ENCODE measurements around the gene SLC13A5. TPM values are rescaled to one million over a fixed set of nuclear protein-coding genes. Genes with fewer than 3 reads are reported as not detected.
A peak's percentile ranks its signal among the peaks of the same experiment; 100 is the strongest.
"Not testable (repeated sequence)": the region's sequence is repeated elsewhere in the genome, so short reads cannot be mapped to it uniquely, and the experiment has no call there.

Gene SLC13A5
- polyA plus RNA-seq, 10 donors, result 0.05 to 0.25 (median 0.14) TPM; not detected in 2

DNA sequence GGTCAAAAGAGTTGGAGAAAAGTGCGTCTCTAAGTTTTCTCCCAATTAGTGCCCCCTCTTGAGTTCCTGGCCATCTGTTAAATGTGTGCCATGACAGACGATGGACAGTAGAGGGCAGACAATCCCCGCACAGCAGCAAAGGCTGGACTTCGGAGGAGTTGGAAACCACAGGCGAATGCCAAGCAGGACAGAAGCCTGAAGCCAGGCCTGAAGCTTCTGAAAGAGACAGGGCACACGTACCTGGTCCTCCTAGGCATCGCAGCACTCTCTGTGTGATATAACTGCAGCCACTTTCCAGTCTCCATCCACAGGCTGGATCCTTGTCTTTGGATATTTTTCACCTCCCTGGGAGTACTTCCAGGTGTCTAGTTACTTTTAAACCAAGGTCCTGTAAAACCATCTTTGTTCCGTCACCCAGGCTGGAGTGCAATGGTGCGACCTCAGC is 47.1 kb downstream of the SLC13A5 start:
- DNase-seq, result peak; percentile 68 to 86 (median 80)

DNA sequence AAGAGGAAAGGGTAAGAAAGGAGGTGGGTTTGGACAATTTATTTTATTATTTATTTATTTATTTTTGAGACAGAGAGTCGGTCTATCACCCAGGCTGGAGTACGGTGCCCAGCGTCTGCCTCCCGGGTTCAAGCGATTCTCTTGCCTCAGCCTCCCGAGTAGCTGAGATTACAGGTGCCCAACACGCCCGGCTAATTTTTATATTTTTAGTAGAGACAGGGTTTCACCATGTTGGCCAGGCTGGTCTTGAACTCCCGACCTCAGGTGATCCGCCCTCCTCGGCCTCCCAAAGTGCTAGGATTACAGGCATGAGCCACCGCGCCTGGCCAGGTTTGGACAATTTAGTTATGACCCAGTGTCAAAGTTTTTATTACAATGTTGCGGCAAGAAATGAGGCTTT is 50.0 kb downstream of the SLC13A5 start:
- DNase-seq, result not testable (repeated sequence)

DNA sequence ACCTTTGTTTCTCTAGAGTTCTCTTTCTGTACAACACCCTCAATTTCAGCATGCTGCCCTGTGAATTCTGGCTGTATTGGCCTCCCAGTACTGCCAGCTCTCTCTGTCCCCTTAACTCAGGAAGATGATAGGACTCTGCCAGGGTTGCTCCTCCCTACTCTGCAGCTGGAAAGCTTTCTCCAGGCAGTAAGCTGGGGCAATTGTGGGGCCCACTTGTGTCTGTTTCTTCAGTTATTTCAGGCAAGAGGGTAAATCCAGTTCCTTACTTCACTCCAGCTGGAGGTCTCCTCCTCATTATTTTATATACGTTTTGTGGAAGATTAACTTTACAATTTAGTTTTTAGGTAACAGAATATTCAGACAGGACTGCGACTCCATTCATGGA is 51.7 kb downstream of the SLC13A5 start:
- DNase-seq, result no peak

- DNase-seq, result no peak
These were observed 52.2 kb downstream of the SLC13A5 start for GRCh38 chr17:6660805-6661463.

- no peak for DNase-seq
These were observed 53.1 kb downstream of the SLC13A5 start for GRCh38 chr17:6660101-6660500.

- not testable (repeated sequence) for DNase-seq
These were observed 54.8 kb downstream of the SLC13A5 start for GRCh38 chr17:6658411-6658810.

DNA sequence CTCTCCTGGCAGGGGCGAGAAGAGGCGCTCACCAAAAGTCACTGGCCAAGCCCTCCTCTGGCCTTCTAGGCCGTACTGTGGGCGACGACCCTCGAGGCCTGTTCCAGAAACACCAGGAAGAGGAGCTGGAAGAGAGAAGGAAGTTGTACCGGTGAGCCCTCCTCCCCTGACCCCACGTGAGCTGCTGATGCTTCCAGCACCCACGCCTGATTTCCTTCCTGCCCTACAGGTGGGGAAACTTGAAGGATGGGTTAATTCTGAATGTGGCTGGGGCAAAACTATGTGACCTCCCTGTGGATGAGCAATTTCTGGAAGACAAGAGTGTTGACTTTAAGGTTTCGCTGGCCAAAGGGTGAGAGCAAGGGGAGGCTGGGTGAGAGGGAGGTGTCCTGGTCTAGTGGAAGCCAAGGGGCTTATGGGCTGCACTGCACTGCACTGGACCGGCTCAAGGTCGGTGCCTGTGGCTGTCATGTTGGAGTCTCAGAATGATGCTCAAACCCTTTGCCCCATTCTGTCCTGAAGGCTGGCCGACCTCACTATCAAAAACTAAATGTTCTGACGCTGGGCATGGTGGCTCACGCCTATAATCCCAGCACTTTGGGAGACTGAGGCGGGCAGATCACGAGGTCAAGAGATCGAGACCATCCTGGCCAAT is 55.4 kb downstream of the SLC13A5 start:
- DNase-seq, result no peak

- not testable (repeated sequence) for DNase-seq
These were observed 56.2 kb downstream of the SLC13A5 start for GRCh38 chr17:6656797-6657632.

- not testable (repeated sequence) for DNase-seq
These were observed 57.3 kb downstream of the SLC13A5 start for GRCh38 chr17:6655732-6656361.

DNA sequence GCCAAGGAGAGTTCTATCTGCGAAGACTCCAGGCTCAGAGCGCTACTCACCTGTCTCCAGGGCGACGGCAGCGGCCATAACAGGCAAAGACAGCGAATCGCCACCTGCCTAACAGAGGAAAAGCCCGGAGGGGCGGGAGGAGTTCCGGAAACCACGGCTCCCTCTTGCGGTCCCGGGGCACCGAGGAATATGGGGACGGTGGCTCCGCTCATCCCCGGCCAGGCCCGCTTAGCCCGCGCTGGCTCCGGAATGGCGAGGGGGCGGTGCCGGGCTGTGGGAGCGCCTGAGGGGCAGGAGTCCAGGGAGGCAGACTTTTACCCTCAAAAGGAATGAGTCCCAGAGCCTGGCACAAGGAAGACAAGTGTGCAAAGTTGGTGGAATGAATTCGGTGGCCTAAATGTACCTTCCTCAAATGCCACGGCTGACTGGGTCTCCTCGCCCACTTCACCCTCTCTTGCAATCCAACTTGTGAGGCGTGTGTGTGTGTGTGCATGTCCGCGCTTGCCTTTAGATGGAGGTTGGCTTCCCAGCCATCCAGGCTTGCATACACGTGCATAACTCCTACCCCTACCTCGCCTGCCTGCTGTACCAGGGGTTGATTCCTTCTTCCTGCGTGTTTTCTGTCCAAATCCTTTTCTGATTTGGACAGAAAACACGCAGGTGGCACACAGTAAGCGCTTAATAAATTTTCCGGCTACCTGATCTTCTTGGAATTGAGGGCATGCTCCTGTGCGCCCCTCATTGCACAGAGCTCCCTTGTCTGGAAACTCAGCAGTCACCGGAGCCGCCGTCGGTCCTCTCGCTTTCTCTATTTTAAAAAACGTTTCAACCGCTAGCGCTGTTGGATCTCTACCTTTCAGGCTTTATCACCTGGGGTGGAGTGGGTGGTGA is 58.1 kb downstream of the SLC13A5 start:
- peak in 1 of 3 donors; percentile 26 for DNase-seq

DNA sequence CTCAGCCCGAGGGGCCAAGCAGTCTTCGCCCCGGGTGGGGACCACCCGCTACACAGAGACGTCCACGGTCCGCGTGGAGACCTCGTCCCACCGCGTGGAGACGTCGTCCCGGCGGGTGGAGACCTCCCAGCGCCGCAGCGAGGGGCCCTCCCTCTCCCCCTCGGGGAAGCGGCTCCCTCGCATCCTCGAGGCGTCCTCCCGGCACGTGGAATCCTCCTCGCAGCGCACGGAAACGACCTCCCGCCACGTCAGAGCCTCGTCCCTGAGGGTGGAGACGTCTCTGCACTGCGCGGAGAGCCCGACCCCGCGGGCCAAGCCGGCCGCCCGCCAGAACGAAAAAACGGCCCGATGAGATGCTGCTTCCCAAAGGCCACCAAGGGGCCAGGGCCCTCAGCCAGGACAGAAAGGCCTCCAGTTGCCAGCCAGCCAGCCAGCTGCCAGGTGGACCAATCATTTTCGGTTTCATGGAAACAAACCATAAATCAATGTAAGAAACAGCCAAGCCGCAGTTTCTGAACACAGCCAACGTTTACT is 61.2 kb downstream of the SLC13A5 start:
- peak; percentile 25 to 83 (median 63) for DNase-seq

DNA sequence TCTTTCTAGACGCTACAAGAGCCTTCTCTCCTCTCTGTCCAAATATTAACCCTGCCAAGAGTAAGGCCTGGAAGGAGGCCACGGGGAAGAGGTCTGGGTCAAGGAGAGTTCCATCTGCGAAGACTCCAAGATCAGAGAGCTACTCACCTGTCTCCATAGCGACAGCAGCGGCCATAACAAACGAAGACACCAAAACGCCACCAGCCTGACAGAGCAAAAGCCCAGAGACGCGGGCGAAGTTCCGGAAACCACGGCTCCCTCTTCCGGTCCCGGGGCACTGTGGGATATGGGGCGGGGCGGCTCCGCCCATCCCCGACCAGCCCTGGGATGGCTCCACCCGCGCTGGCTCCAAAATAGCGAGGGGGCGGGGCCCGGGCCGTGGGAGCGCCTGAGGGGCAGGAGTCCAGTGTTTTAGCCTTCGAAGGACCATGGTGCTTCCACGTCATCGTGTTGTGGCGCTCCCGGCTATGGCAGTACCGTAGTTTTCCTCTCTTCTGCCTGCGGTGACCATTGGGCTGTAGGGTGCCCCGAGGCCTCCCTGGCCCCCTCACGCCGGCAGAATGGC is 61.7 kb downstream of the SLC13A5 start, which contains the start of the genes C17orf100 and MED31:
TSS of gene C17orf100 (plus strand) at position 409 of the 565 bp plus-strand sequence. CDS start at position 561, 152 bp downstream.
TSS of gene MED31 (minus strand) at position 252 of the 565 bp plus-strand sequence. CDS start at position 175, 77 bp downstream.
- DNase-seq, result peak; percentile 92 to 96 (median 92)

DNA sequence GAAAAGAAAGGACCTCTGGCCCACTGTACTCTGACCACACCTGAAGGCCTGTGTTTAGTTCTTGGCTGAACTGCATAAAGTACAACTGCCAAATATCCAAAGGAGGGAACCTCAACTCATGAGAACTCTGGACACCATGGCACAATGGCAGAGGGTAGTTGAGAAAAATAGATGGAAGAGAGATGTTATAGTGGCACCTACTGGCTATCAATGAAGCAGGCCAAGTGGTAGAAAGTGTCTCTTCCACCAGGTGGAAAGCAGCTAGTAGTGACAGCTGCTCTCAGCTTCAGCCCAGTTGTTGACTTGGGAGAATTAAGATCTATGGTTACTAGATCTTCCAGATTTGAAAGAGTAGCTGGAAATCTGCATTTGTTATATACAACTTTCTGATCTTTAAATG is 65.0 kb downstream of the SLC13A5 start:
- no peak for DNase-seq

GRCh38 chr17:6643451-6644125 is 69.6 kb downstream of the SLC13A5 start:
- peak in 1 of 3 donors; percentile 60 for DNase-seq

DNA sequence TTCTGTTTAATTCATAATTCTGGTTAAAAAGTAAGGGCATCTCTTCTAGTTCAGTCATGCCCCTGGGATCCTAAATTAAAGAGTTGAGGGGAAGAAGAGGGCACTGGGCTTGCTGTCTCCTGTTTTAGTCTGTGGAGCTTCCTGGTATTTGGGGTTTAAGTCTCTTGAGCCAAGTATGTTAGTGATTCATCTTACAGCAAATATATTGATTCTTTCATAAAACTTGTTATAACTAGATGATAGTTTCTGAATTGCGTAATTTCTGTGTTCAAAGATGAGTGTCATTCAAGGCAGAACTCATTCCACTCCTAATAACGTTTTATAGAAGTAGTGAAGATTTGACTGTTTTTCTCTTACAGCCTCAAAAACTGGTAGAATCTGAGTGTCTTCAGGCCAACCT is 70.6 kb downstream of the SLC13A5 start:
- no peak for DNase-seq

DNA sequence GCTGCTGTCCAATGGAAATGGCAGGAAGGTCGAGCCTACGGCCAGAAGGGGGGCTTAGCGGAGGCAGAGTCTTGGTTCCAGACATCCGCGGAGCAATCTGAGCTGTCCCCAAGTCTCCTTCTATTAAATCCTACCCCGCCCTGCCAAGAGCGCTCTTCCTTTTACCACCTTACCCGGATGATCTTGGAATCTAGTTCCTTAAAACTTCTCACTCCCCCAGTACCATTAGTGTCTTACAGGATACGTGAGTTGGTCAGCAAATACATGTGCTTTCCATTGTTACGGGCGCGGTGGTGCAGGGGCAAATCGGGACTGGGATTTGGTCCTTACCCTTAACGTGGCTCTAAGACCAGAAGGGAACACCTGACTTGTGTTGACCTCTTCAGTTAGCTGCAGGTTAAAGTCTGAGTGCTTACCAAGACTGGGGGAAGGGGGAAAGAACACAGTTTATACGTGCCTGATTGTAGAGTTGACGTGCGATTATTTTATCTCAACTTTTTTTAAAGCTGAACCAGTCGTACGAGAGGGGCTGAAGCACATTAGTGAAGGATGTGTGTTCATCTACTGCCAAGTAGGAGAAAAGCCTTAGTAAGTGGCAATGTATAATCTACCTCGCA is 71.8 kb downstream of the SLC13A5 start:
- DNase-seq, result peak in 1 of 3 donors; percentile 5

GRCh38 chr17:6640536-6641246 is 72.5 kb downstream of the SLC13A5 start, which contains the start of the genes KIAA0753 and TXNDC17:
Gene KIAA0753 (minus strand): TSS chr17:6640711. CDS start chr17:6635103, 5,608 bp downstream.
Gene TXNDC17 (plus strand): TSS chr17:6641060. CDS start chr17:6641083, 23 bp downstream.
- peak; percentile 88 to 98 (median 94) for DNase-seq

Measured in muscle of back (tissue), 11 donors.